HepG2 (cell line): ENCODE results near the gene CAND2. TPM values are rescaled to one million over a fixed set of nuclear protein-coding genes. Genes with fewer than 3 reads are reported as not detected.

Source experiments
- ATAC-seq: fragments of 200-7000 bp; cut with Tn5 transposase; 3 replicates; pipeline ENCODE4 v1.9.1; 2020; ENCODE audit warnings: mild to moderate bottlenecking, moderate library complexity
- BruUV-seq: library from RNA; stranded (reverse); fragments of 400-500 nt; replicated peaks from 2 replicates; lab custom pipeline; 2021; lab: Mats Ljungman, UMichigan
- CTCF ChIA-PET: fragments of 300-600 bp; formaldehyde crosslinking; extraction: SDS; loops from one replicate; lab custom pipeline; 2021; ENCODE audit warnings: low total read pairs, inconsistent platforms, low intra/inter-chr PET ratio; lab: Yijun Ruan, JAX
- POLR2A ChIA-PET: fragments of 350-600 bp; sonication (Branson Sonifier 250); formaldehyde crosslinking; loops from one replicate; lab custom pipeline; 2020; ENCODE audit warnings: antibody characterized with exemption, inconsistent platforms; lab: Yijun Ruan, JAX
- DNase-seq: peaks from one replicate; pipeline ENCODE4 v3.0.0-alpha.2; 2015; ENCODE audit warnings: low spot score
- FAIRE-seq: peaks from 3 replicates; lab custom pipeline; 2011; peaks lifted over from hg19 to GRCh38; lab: Jason Lieb, UNC
- H2AFZ ChIP-seq: one replicate; pipeline ENCODE4 v1.6.1; 2011; ENCODE audit warnings: low read length, inconsistent platforms
- H3K27ac ChIP-seq: fragments of 300-600 bp; 3 replicates; pipeline ENCODE4 v1.8.0; 2011; ENCODE audit warnings: mixed run types, mild to moderate bottlenecking, mixed read lengths, low read length, inconsistent platforms; ENCODE audit not compliant: insufficient read depth; ENCODE audit errors: extremely low read length
- H3K27me3 ChIP-seq, 2 experiments: fragments of 200-600 bp in 1 of 2; 2 replicates in 1 of 2; 3 replicates in 1 of 2; pipeline versions ENCODE4 v1.6.0 to v1.8.0; 2011; ENCODE audit warnings: low read length in 2 of 2, mild to moderate bottlenecking in 2 of 2, moderate library complexity in 2 of 2, inconsistent platforms in 1 of 2; ENCODE audit not compliant: insufficient read depth in 2 of 2, control insufficient read depth in 1 of 2
- H3K36me3 ChIP-seq, 2 experiments: fragments of 200-600 bp in 1 of 2; replicated peaks in 1 of 2; 2 replicates in 1 of 2; 3 replicates in 1 of 2; pipeline versions ENCODE4 v1.5.1 to v1.8.0; 2011; ENCODE audit warnings: low read length in 2 of 2, inconsistent platforms in 1 of 2; ENCODE audit not compliant: insufficient read depth in 2 of 2, control insufficient read depth in 1 of 2
- H3K4me1 ChIP-seq: 2 replicates; pipeline ENCODE4 v1.5.1; 2012; ENCODE audit warnings: low read length, inconsistent platforms; ENCODE audit not compliant: insufficient read depth
- H3K4me2 ChIP-seq: 2 replicates; pipeline ENCODE4 v1.6.0; 2011; ENCODE audit warnings: low read depth, low read length, inconsistent platforms
- H3K4me3 ChIP-seq, 3 experiments: fragments of 200-600 bp in 1 of 3; sonication (generic), shearing (Covaris generic) in 1 of 3; replicated peaks in 1 of 3; 2 replicates each; pipeline ENCODE4 v1.5.1; 2011 to 2016; ENCODE audit warnings: low read length in 3 of 3, inconsistent platforms in 2 of 3, low read depth in 2 of 3, mild to moderate bottlenecking in 2 of 3, control low read depth in 1 of 3, mixed read lengths in 1 of 3; ENCODE audit not compliant: insufficient read depth in 1 of 3
- H3K79me2 ChIP-seq: one replicate; pipeline ENCODE4 v1.6.1; 2011; ENCODE audit warnings: low read length, inconsistent platforms; ENCODE audit not compliant: insufficient read depth
- H3K9ac ChIP-seq: 2 replicates; pipeline ENCODE4 v1.6.0; 2011; ENCODE audit warnings: mild to moderate bottlenecking, low read depth, low read length, inconsistent platforms; ENCODE audit not compliant: insufficient read depth
- H3K9me3 ChIP-seq: 2 replicates; pipeline ENCODE4 v1.5.1; 2012; ENCODE audit warnings: mild to moderate bottlenecking, low read length
- H4K20me1 ChIP-seq: 2 replicates; pipeline ENCODE4 v1.6.0; 2011; ENCODE audit warnings: inconsistent platforms, mild to moderate bottlenecking, low read length, moderate library complexity; ENCODE audit not compliant: insufficient read depth
- BATF2 ChIP-seq: sonication (generic); formaldehyde crosslinking; IDR thresholded peaks from 2 replicates; pipeline ENCODE4 v1.8.0; 2022; ENCODE audit warnings: mild to moderate bottlenecking, missing genetic modification reagents, moderate library complexity
- DBP ChIP-seq: sonication (generic); formaldehyde crosslinking; IDR thresholded peaks from 2 replicates; pipeline ENCODE4 v1.4.0; 2020; ENCODE audit warnings: missing genetic modification reagents; ENCODE audit errors: not compliant biosample characterization
- ELK4 ChIP-seq: sonication (generic); formaldehyde crosslinking; IDR thresholded peaks from 2 replicates; pipeline ENCODE4 v1.9.0; 2021; ENCODE audit warnings: missing genetic modification reagents, borderline replicate concordance
- HCFC1 ChIP-seq: fragments of 150-350 bp; IDR thresholded peaks from 2 replicates; pipeline ENCODE4 v1.6.1; 2014; ENCODE audit warnings: low read depth, low read length
- HMGXB3 ChIP-seq: sonication (generic); formaldehyde crosslinking; IDR thresholded peaks from 2 replicates; pipeline ENCODE4 v1.4.0; 2020; ENCODE audit warnings: missing genetic modification reagents, borderline replicate concordance
- KDM5A ChIP-seq: fragments of 200-600 bp; sonication (generic); IDR thresholded peaks from 2 replicates; pipeline ENCODE4 v1.7.0; 2018; ENCODE audit warnings: antibody characterized with exemption, mild to moderate bottlenecking, low read length, borderline replicate concordance
- NFATC3 ChIP-seq: sonication (generic); formaldehyde crosslinking; IDR thresholded peaks from 2 replicates; pipeline ENCODE4 v1.5.1; 2020; ENCODE audit warnings: mild to moderate bottlenecking, missing genetic modification reagents
- RFX3 ChIP-seq: IDR thresholded peaks from 2 replicates; pipeline ENCODE4 v1.6.1; 2016; ENCODE audit warnings: missing biosample characterization, missing genetic modification reagents
- ZBTB7B ChIP-seq: sonication (generic); formaldehyde crosslinking; IDR thresholded peaks from 2 replicates; pipeline ENCODE4 v1.4.0; 2020; ENCODE audit warnings: missing genetic modification reagents
- ZFP91 ChIP-seq: sonication (generic); formaldehyde crosslinking; IDR thresholded peaks from 2 replicates; pipeline ENCODE4 v1.9.0; 2022; ENCODE audit warnings: missing genetic modification reagents, mild to moderate bottlenecking, borderline replicate concordance
- WGBS: methylation state at CpG from one replicate; pipeline ENCODE4 v1.1.6; 2017; ENCODE audit warnings: low lambda C conversion rate; 5-methylcytosine and 5-hydroxymethylcytosine counted together
- in situ Hi-C: cut with HindIII; loops from 2 replicates; pipeline ENCODE4 v1.10.0; 2017; ENCODE audit warnings: low pct_unique_long_range_greater_than_20kb; ENCODE audit not compliant: extremely low pct_ligation_motif_present
- intact Hi-C: fragments of 100-400 bp; cut with micrococcal nuclease; formaldehyde crosslinking; loops from one replicate; pipeline ENCODE4 v1.10.0; 2022; ENCODE audit not compliant: unreplicated experiment
- polyA plus RNA-seq, 8 experiments: library from polyadenylated mRNA; depleted of rRNA in 3 of 8; stranded (reverse) in 7 of 8; unstranded in 1 of 8; fragments of >200 nt; fragmentation: Illumina TruSeq in 4 of 8; extraction: Trizol in 4 of 8; gene quantifications; 2 replicates each; pipeline versions ENCODE4 v1.2.1 to v1.2.3, GENCODE V29; 2011 to 2016; ENCODE audit warnings: low read depth in 4 of 8, missing spikeins in 1 of 8, mixed read lengths in 1 of 8; ENCODE audit not compliant: insufficient read depth in 1 of 8
- total RNA-seq, 5 experiments: library from RNA; depleted of rRNA; stranded (reverse); fragments of >200 nt; fragmentation: Illumina TruSeq; extraction: Trizol; gene quantifications; 2 replicates each; pipeline ENCODE4 v1.2.3, GENCODE V29; 2016; ENCODE audit warnings: low read depth in 1 of 5

The CAND2 gene
- total and polyA plus RNA-seq, 2 of the 13 experiments (the other 11 are each of a cell fraction or from before 2014, with no cell fraction given): 0.01 TPM; not detected in 1

- ChIA-PET POLR2A (no interaction called here), CTCF (interaction anchor here (1.0 kb wide), 1 partner anchor 9 kb away, joined by 4 read pairs; no protein-coding TSS in a partner anchor)
- H2AFZ ChIP-seq: no peak overlapping the region
- intact Hi-C loops (no loop called here), in situ Hi-C loops (no loop called here)
- no peaks in the 10 kb centered on the region for H4K20me1 ChIP-seq
- no TSS peak for BruUV-seq
- no peak for DNase-seq
- H3K36me3 ChIP-seq: no peaks in the 10 kb centered on the region
- no peak for ATAC-seq
- no peak overlapping the region for H3K4me2 ChIP-seq
- FAIRE-seq: no peak
- H3K79me2 ChIP-seq: no peaks in the 10 kb centered on the region
- H3K27ac ChIP-seq: no peak overlapping the region
- H3K4me3 ChIP-seq: no peak overlapping the region
- no peaks in the 10 kb centered on the region for H3K9me3 ChIP-seq
- H3K27me3 ChIP-seq: peaks cover 5 to 42% of the 10 kb centered on the region in 2 experiments; a peak in 4 of 5 replicates
- H3K4me1 ChIP-seq: no peaks in the 10 kb centered on the region
- H3K9ac ChIP-seq: no peak overlapping the region
- no peak for TF ChIP-seq HMGXB3 (CRISPR knock-in tag)
- TF ChIP-seq ELK4 (CRISPR knock-in tag): no peak
- TF ChIP-seq KDM5A: no peak
- no peak for TF ChIP-seq BATF2 (CRISPR knock-in tag)
- TF ChIP-seq ZFP91 (CRISPR knock-in tag): no peak
- no peak for TF ChIP-seq RFX3
- no peak for TF ChIP-seq ZBTB7B (CRISPR knock-in tag)
- TF ChIP-seq HCFC1: no peak
- no peak for TF ChIP-seq DBP (CRISPR knock-in tag)
- no peak for TF ChIP-seq NFATC3
- 90% methylated on average over 19 of the region's 62 CpGs for WGBS
Measured at GRCh38 chr3:12882336-12883310, 86.1 kb downstream of the CAND2 start.
